ENCODE data around the gene CDKN3. TPM values are rescaled to one million over a fixed set of nuclear protein-coding genes. Genes with fewer than 3 reads are reported as not detected.
"Not testable (repeated sequence)": the region's sequence is repeated elsewhere in the genome, so short reads cannot be mapped to it uniquely, and the experiment has no call there.

The CDKN3 gene
- total RNA-seq, 2 donors from 2014 or later = 3.5 to 13.5 TPM

- H3K36me3 ChIP-seq = no peaks in the 10 kb centered on the region
- H3K27me3 ChIP-seq (replicated peaks; ENCODE audit: insufficient read depth) = no peaks in the 10 kb centered on the region
- no peak for TF ChIP-seq CTCF (IDR thresholded peaks at IDR 0.05)
- H3K27ac ChIP-seq = no peak overlapping the region
- H3K4me3 ChIP-seq = no peak overlapping the region
- peaks cover 0 to 6% of the 10 kb centered on the region in 2 donors for H3K4me1 ChIP-seq (ENCODE audit: control insufficient read depth in 1 of 2, low read depth in 2 of 2)
- no peak for DNase-seq (ENCODE audit: low spot score)
- no peak for ATAC-seq (ENCODE audit: insufficient number of reproducible peaks, low FRiP score, low read depth)
- H3K9me3 ChIP-seq = no peaks in the 10 kb centered on the region
Measured at GRCh38 chr14:54394596-54394995, 2.2 kb upstream of the CDKN3 start.

GRCh38 chr14:54395284-54395683, 1.5 kb upstream of the CDKN3 start:
- H3K9me3 ChIP-seq = no peaks in the 10 kb centered on the region
- peaks cover 0 to 6% of the 10 kb centered on the region in 2 donors for H3K4me1 ChIP-seq (ENCODE audit: control insufficient read depth in 1 of 2, low read depth in 2 of 2)
- DNase-seq (ENCODE audit: low spot score) = no peak
- no peak overlapping the region for H3K4me3 ChIP-seq
- H3K27me3 ChIP-seq (replicated peaks; ENCODE audit: insufficient read depth) = no peaks in the 10 kb centered on the region
- TF ChIP-seq CTCF (IDR thresholded peaks at IDR 0.05) = no peak
- H3K27ac ChIP-seq = no peak overlapping the region
- no peak for ATAC-seq (ENCODE audit: insufficient number of reproducible peaks, low FRiP score, low read depth)
- no peaks in the 10 kb centered on the region for H3K36me3 ChIP-seq

- no peak for DNase-seq (ENCODE audit: low spot score)
- no peak for ATAC-seq (ENCODE audit: insufficient number of reproducible peaks, low FRiP score, low read depth)
- no peaks in the 10 kb centered on the region for H3K9me3 ChIP-seq
- no peaks in the 10 kb centered on the region for H3K27me3 ChIP-seq (replicated peaks; ENCODE audit: insufficient read depth)
- H3K4me1 ChIP-seq (ENCODE audit: control insufficient read depth in 1 of 2, low read depth in 2 of 2) = peaks cover 0 to 6% of the 10 kb centered on the region in 2 donors
- H3K4me3 ChIP-seq = no peak overlapping the region
- H3K27ac ChIP-seq = no peak overlapping the region
- no peaks in the 10 kb centered on the region for H3K36me3 ChIP-seq
- TF ChIP-seq CTCF (IDR thresholded peaks at IDR 0.05) = no peak
Measured at GRCh38 chr14:54395716-54396115, 1.1 kb upstream of the CDKN3 start.

GRCh38 chr14:54396183-54396492, 669 bp upstream of the CDKN3 start:
- H3K36me3 ChIP-seq = no peaks in the 10 kb centered on the region
- H3K4me1 ChIP-seq (ENCODE audit: control insufficient read depth in 1 of 2, low read depth in 2 of 2) = peaks cover 0 to 6% of the 10 kb centered on the region in 2 donors
- no peak overlapping the region for H3K27ac ChIP-seq
- TF ChIP-seq CTCF (IDR thresholded peaks at IDR 0.05) = no peak
- H3K4me3 ChIP-seq = peak overlapping the region; percentile 78
- H3K27me3 ChIP-seq (replicated peaks; ENCODE audit: insufficient read depth) = no peaks in the 10 kb centered on the region
- DNase-seq (ENCODE audit: low spot score) (no peak), ATAC-seq (ENCODE audit: insufficient number of reproducible peaks, low FRiP score, low read depth) (no peak)
- H3K9me3 ChIP-seq = no peaks in the 10 kb centered on the region

GRCh38 chr14:54399560-54399959, 2.8 kb downstream of the CDKN3 start:
- Histone ChIP-seq H3K4me3 (no peak overlapping the region), H3K27ac (no peak overlapping the region), H3K36me3 (no peaks in the 10 kb centered on the region), H3K9me3 (no peaks in the 10 kb centered on the region), H3K27me3 (replicated peaks; ENCODE audit: insufficient read depth) (no peaks in the 10 kb centered on the region), H3K4me1 (ENCODE audit: control insufficient read depth in 1 of 2, low read depth in 2 of 2) (peaks cover 0 to 6% of the 10 kb centered on the region in 2 donors)
- no peak for TF ChIP-seq CTCF (IDR thresholded peaks at IDR 0.05)
- ATAC-seq (ENCODE audit: insufficient number of reproducible peaks, low FRiP score, low read depth) = no peak
- DNase-seq (ENCODE audit: low spot score) = no peak

- not testable (repeated sequence) for H3K27ac ChIP-seq; H3K4me3 ChIP-seq; DNase-seq (ENCODE audit: low spot score); ATAC-seq (ENCODE audit: insufficient number of reproducible peaks, low FRiP score, low read depth); H3K27me3 ChIP-seq (replicated peaks; ENCODE audit: insufficient read depth); H3K36me3 ChIP-seq; H3K9me3 ChIP-seq; H3K4me1 ChIP-seq (ENCODE audit: control insufficient read depth in 1 of 2, low read depth in 2 of 2)
Measured at GRCh38 chr14:54403401-54404005, 6.7 kb downstream of the CDKN3 start.
